Natural killer cell treated with Interleukin-12 subunit alpha and Interleukin-12 subunit beta and Interleukin-15 and Interleukin-18, amount 100 ng/mL, for 72 hours (primary cell): Measurements from ENCODE around the gene ANKRD13B. TPM values are rescaled to one million over a fixed set of nuclear protein-coding genes. Genes with fewer than 3 reads are reported as not detected.

Experiments used
- ATAC-seq, 2 donors: fragments of 150-1000 bp; cut with Tn5 transposase in 1 of 2; sonication (Bioruptor Pico), chemical (Tn5 transposase) in 1 of 2; 2 replicates each; pipeline ENCODE4 v1.10.0; 2021
- DNase-seq: peaks from one replicate; pipeline ENCODE4 v3.0.0; 2022; ENCODE audit warnings: low spot score
- H3K27ac Mint-ChIP-seq, 2 donors: 1 replicate in 1 of 2; 2 replicates in 1 of 2; pipeline ENCODE4 v1.8.0; 2022; ENCODE audit warnings: mixed read lengths in 2 of 2, mild to moderate bottlenecking in 1 of 2, moderate library complexity in 1 of 2
- H3K27me3 Mint-ChIP-seq, 2 donors: 1 replicate in 1 of 2; 2 replicates in 1 of 2; pipeline ENCODE4 v1.8.0; 2022; ENCODE audit warnings: mixed read lengths in 2 of 2
- H3K36me3 Mint-ChIP-seq: one replicate; pipeline ENCODE4 v1.8.0; 2022; ENCODE audit warnings: mixed read lengths
- H3K4me1 Mint-ChIP-seq, 2 donors: 1 replicate in 1 of 2; 2 replicates in 1 of 2; pipeline ENCODE4 v1.8.0; 2022; ENCODE audit warnings: low read depth in 2 of 2, mixed read lengths in 2 of 2, mild to moderate bottlenecking in 1 of 2
- H3K4me3 Mint-ChIP-seq: one replicate; pipeline ENCODE4 v1.8.0; 2022; ENCODE audit warnings: mixed read lengths
- H3K9me3 Mint-ChIP-seq: 2 replicates; pipeline ENCODE4 v1.8.0; 2022; ENCODE audit warnings: mixed read lengths
- total RNA-seq, 2 donors: library from RNA; stranded (reverse); gene quantifications; one replicate each; pipeline ENCODE4 v1.2.3, GENCODE V29; 2022

The ANKRD13B gene
- total RNA-seq, 2 donors from 2014 or later: 4.4 to 32.5 TPM

DNA sequence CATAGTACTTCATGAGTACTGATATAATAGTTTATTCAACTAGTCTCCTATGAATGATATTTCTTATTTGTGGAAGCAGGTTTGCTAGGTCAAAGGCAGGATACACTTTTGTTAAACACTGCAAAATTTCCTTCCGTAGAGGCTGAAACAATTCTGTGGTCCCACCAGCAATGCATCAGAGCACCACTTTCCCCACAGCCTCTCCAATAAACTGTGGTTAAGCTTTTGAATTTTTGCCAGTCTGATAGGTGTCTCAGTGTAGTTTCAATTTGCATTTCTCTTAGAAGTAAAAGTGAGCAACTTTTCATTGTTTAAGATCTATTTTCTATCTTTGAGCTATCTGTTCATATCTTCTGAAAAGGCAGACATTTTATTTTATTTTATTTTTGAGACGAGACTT is 66.2 kb downstream of the ANKRD13B start:
- DNase-seq (no peak), ATAC-seq (no peak)
- Mint-ChIP-seq H3K27me3 (no peaks in the 10 kb centered on the region), H3K27ac (peak overlapping the region in 1 of 2 donors; percentile 64), H3K4me1 (peaks cover 8 to 14% of the 10 kb centered on the region in 2 donors), H3K9me3 (no peaks in the 10 kb centered on the region), H3K36me3 (peaks cover 19% of the 10 kb centered on the region), H3K4me3 (no peak overlapping the region)

DNA sequence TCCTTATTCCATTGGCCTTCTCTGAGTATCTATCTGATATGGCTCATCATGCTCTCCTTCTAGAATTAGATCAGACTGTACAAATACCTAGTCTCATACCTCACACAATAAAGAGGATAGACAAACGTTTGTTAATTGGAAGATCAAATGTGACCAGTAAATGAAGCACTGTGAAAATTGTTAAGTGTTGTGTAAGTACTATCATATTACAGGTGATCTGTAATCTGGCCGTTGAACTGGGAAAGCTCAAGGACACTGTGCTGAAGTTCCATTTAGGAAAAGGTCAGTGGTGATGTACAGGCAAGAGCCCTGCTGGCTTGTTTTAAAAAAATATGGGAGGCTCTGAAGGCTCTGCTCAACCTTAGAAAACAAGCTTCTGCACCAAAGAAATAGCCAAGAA is 68.3 kb downstream of the ANKRD13B start:
- no peak overlapping the region for H3K4me3 Mint-ChIP-seq
- ATAC-seq: no peak

GRCh38 chr17:29663155-29663554 is 70.2 kb downstream of the ANKRD13B start:
- Mint-ChIP-seq H3K27ac (peak overlapping the region in 1 of 2 donors; percentile 65), H3K4me1 (peaks cover 22 to 24% of the 10 kb centered on the region in 2 donors), H3K9me3 (no peaks in the 10 kb centered on the region), H3K27me3 (no peaks in the 10 kb centered on the region), H3K36me3 (peaks cover 26% of the 10 kb centered on the region), H3K4me3 (no peak overlapping the region)
- DNase-seq: no peak
- ATAC-seq: no peak

More for the DNA sequence above, 68.3 kb downstream of the ANKRD13B start:
- DNase-seq: no peak
- Mint-ChIP-seq H3K4me1 (peaks cover 22 to 24% of the 10 kb centered on the region in 2 donors), H3K27me3 (no peaks in the 10 kb centered on the region), H3K9me3 (no peaks in the 10 kb centered on the region), H3K27ac (no peak overlapping the region), H3K36me3 (peaks cover 13% of the 10 kb centered on the region)

Other genes with a start within 250 kb of the ANKRD13B start
- gene TAOK1, start 202.8 kb upstream of the ANKRD13B start, total RNA-seq: 10 to 100 TPM; 64.0 to 81.6 TPM
- 10 to 100 TPM; 12.6 to 20.3 TPM for gene ABHD15, start 26.1 kb upstream of the ANKRD13B start, total RNA-seq
- gene TP53I13, start 24.4 kb upstream of the ANKRD13B start, total RNA-seq: 10 to 100 TPM; 61.6 to 95.5 TPM
- 100 to 1,000 TPM in 1 of 2 donors, 10 to 100 TPM in 1; 40.8 to 111 TPM for gene GIT1, start 3.5 kb upstream of the ANKRD13B start, total RNA-seq
- gene CORO6, start 29.8 kb downstream of the ANKRD13B start, total RNA-seq: 10 to 100 TPM in 1 of 2 donors, 1 to 10 TPM in 1; 2.1 to 10.2 TPM